Fibroblast of villous mesenchyme (primary cell): ENCODE data around the gene ZEB2. TPM values are rescaled to one million over a fixed set of nuclear protein-coding genes. Genes with fewer than 3 reads are reported as not detected.

Source experiments
- DNase-seq: peaks from one replicate; pipeline ENCODE4 v3.0.0-alpha.2; 2010; ENCODE audit warnings: low read depth
- H3K4me3 ChIP-seq: 2 replicates; pipeline ENCODE4 v1.5.1; 2011; ENCODE audit warnings: low read depth, mild to moderate bottlenecking, low read length
- CTCF ChIP-seq: IDR thresholded peaks from 2 replicates; pipeline ENCODE4 v1.5.1; 2012; ENCODE audit warnings: low read depth, mild to moderate bottlenecking, low read length; ENCODE audit not compliant: insufficient read depth
- total RNA-seq: library from RNA; depleted of rRNA; stranded (reverse); fragments of >200 nt; gene quantifications from 2 replicates; pipeline ENCODE4 v1.2.3, GENCODE V29; 2012

ZEB2 gene
- total RNA-seq, 1 donor = 50.1 TPM

GRCh38 chr2:144474017-144474416 is 45.9 kb downstream of the ZEB2 start:
- TF ChIP-seq CTCF = no peak
- no peak for DNase-seq
- H3K4me3 ChIP-seq = no peak overlapping the region

GRCh38 chr2:144472911-144473310 is 47.0 kb downstream of the ZEB2 start:
- no peak for TF ChIP-seq CTCF
- no peak overlapping the region for H3K4me3 ChIP-seq
- DNase-seq = no peak

GRCh38 chr2:144472046-144472412 is 47.9 kb downstream of the ZEB2 start:
- DNase-seq = no peak
- no peak overlapping the region for H3K4me3 ChIP-seq
- no peak for TF ChIP-seq CTCF

GRCh38 chr2:144471305-144472045 is 48.4 kb downstream of the ZEB2 start:
- TF ChIP-seq CTCF = no peak
- H3K4me3 ChIP-seq = no peak overlapping the region
- DNase-seq = no peak

- no peak for DNase-seq
- H3K4me3 ChIP-seq = no peak overlapping the region
- no peak for TF ChIP-seq CTCF
Observed at GRCh38 chr2:144470816-144471215, 49.1 kb downstream of the ZEB2 start.

GRCh38 chr2:144470334-144470733 is 49.6 kb downstream of the ZEB2 start:
- no peak overlapping the region for H3K4me3 ChIP-seq
- DNase-seq = no peak
- TF ChIP-seq CTCF = no peak

GRCh38 chr2:144469798-144470197 is 50.1 kb downstream of the ZEB2 start:
- no peak for TF ChIP-seq CTCF

More at GRCh38 chr2:144469798-144470197, 50.1 kb downstream of the ZEB2 start:
- no peak overlapping the region for H3K4me3 ChIP-seq
- DNase-seq = no peak
